CD14-positive monocyte (primary cell): ENCODE results near the gene CEP85L. TPM values are rescaled to one million over a fixed set of nuclear protein-coding genes. Genes with fewer than 3 reads are reported as not detected.

Experiments used
- DNase-seq, 3 donors: peaks; one replicate each; pipeline ENCODE4 v3.0.0-alpha.2; 2011 to 2022
- H2AFZ ChIP-seq: 2 replicates; pipeline ENCODE4 v1.6.0; 2012; ENCODE audit warnings: mild to moderate bottlenecking, low read depth, low read length, inconsistent platforms; ENCODE audit not compliant: insufficient read depth, poor library complexity, severe bottlenecking
- H3K27ac ChIP-seq, 2 donors: 1 replicate in 1 of 2; 2 replicates in 1 of 2; pipeline ENCODE4 v1.5.1; 2012 to 2013; ENCODE audit warnings: low read length in 2 of 2, control low read depth in 1 of 2, inconsistent platforms in 1 of 2, low read depth in 1 of 2, mild to moderate bottlenecking in 1 of 2
- H3K27me3 ChIP-seq, 2 donors: one replicate each; pipeline versions ENCODE4 v1.6.0 to v1.6.1; 2011 to 2013; ENCODE audit warnings: low read length in 2 of 2; ENCODE audit not compliant: control insufficient read depth in 2 of 2, insufficient read depth in 2 of 2
- H3K36me3 ChIP-seq, 2 donors: replicated peaks in 1 of 2; 1 replicate in 1 of 2; 2 replicates in 1 of 2; pipeline versions ENCODE4 v1.5.1 to v1.6.1; 2012 to 2013; ENCODE audit warnings: low read length in 2 of 2, control low read depth in 1 of 2, inconsistent platforms in 1 of 2, mild to moderate bottlenecking in 1 of 2; ENCODE audit not compliant: insufficient read depth in 2 of 2, control insufficient read depth in 1 of 2
- H3K4me1 ChIP-seq, 2 donors: 1 replicate in 1 of 2; 2 replicates in 1 of 2; pipeline versions ENCODE4 v1.5.1 to v1.6.1; 2012 to 2013; ENCODE audit warnings: low read length in 2 of 2, control low read depth in 1 of 2, inconsistent platforms in 1 of 2, mild to moderate bottlenecking in 1 of 2, moderate library complexity in 1 of 2; ENCODE audit not compliant: insufficient read depth in 2 of 2, control insufficient read depth in 1 of 2
- H3K4me2 ChIP-seq: replicated peaks from 2 replicates; pipeline ENCODE3; 2012; ENCODE audit warnings: low read length, moderate library complexity, mild to moderate bottlenecking; ENCODE audit not compliant: poor library complexity, severe bottlenecking; ENCODE audit errors: extremely low read depth
- H3K4me3 ChIP-seq, 3 experiments: fragments of 200-600 bp in 1 of 3; sonication (generic) in 1 of 3; replicated peaks in 1 of 3; 1 replicate in 2 of 3; 2 replicates in 1 of 3; pipeline ENCODE4 v1.5.1; 2011 to 2013; ENCODE audit warnings: low read length in 3 of 3, mild to moderate bottlenecking in 3 of 3, control low read depth in 2 of 3, low read depth in 2 of 3, inconsistent platforms in 1 of 3, moderate library complexity in 1 of 3
- H3K79me2 ChIP-seq: 2 replicates; pipeline ENCODE4 v1.6.0; 2012; ENCODE audit warnings: mild to moderate bottlenecking, control low read depth, inconsistent platforms, low read length, moderate library complexity; ENCODE audit not compliant: insufficient read depth
- H3K9ac ChIP-seq: 2 replicates; pipeline ENCODE4 v1.6.0; 2017; ENCODE audit warnings: low read length, mild to moderate bottlenecking; ENCODE audit not compliant: insufficient read depth, poor library complexity, severe bottlenecking
- H3K9me3 ChIP-seq, 2 donors: replicated peaks in 1 of 2; 1 replicate in 1 of 2; 2 replicates in 1 of 2; pipeline versions ENCODE4 v1.5.1 to v1.6.1; 2012 to 2013; ENCODE audit warnings: low read length in 2 of 2, control low read depth in 1 of 2; ENCODE audit not compliant: control insufficient read depth in 1 of 2, insufficient read depth in 1 of 2
- H4K20me1 ChIP-seq: 2 replicates; pipeline ENCODE4 v1.6.0; 2012; ENCODE audit warnings: mild to moderate bottlenecking, low read length, control low read depth, moderate library complexity; ENCODE audit not compliant: insufficient read depth
- H3K27ac Mint-ChIP-seq, 7 donors: one replicate each; pipeline ENCODE4 v1.8.0; 2020; ENCODE audit warnings: mild to moderate bottlenecking in 7 of 7, mixed read lengths in 7 of 7, moderate library complexity in 6 of 7, inconsistent platforms in 2 of 7
- H3K27me3 Mint-ChIP-seq, 3 donors: one replicate each; pipeline ENCODE4 v1.8.0; 2021 to 2022; ENCODE audit warnings: low read depth in 3 of 3, mild to moderate bottlenecking in 3 of 3, mixed read lengths in 3 of 3, moderate library complexity in 3 of 3, inconsistent platforms in 1 of 3
- H3K36me3 Mint-ChIP-seq, 2 donors: one replicate each; pipeline ENCODE4 v1.8.0; 2020; ENCODE audit warnings: mixed read lengths in 2 of 2, inconsistent platforms in 1 of 2, mild to moderate bottlenecking in 1 of 2
- H3K4me1 Mint-ChIP-seq: one replicate; pipeline ENCODE4 v1.8.0; 2020; ENCODE audit warnings: mild to moderate bottlenecking, mixed read lengths
- H3K4me3 Mint-ChIP-seq, 2 donors: one replicate each; pipeline ENCODE4 v1.8.0; 2020; ENCODE audit warnings: mild to moderate bottlenecking in 2 of 2, mixed read lengths in 2 of 2, moderate library complexity in 1 of 2
- H3K9me3 Mint-ChIP-seq, 7 donors: one replicate each; pipeline ENCODE4 v1.8.0; 2020 to 2022; ENCODE audit warnings: mixed read lengths in 7 of 7, mild to moderate bottlenecking in 6 of 7, moderate library complexity in 6 of 7, inconsistent platforms in 2 of 7
- CTCF ChIP-seq: fragments of 200-600 bp; IDR thresholded peaks from one replicate; pipeline ENCODE4 v1.8.0; 2022; ENCODE audit warnings: antibody characterized with exemption, mild to moderate bottlenecking
- WGBS: methylation state at CpG from one replicate; pipeline ENCODE4 v1.1.5; 2013; ENCODE audit warnings: missing lambda C conversion rate; ENCODE audit not compliant: insufficient coverage; 5-methylcytosine and 5-hydroxymethylcytosine counted together
- intact Hi-C, 2 donors: fragments of 100-400 bp; cut with micrococcal nuclease; formaldehyde crosslinking; loops; one replicate each; pipeline versions ENCODE4 v1.15.0 to v1.15.1; 2023
- polyA plus RNA-seq, 3 donors: library from polyadenylated mRNA; depleted of rRNA in 1 of 3; unstranded in 2 of 3; stranded (reverse) in 1 of 3; fragments of 300-500 nt in 2 of 3; fragments of >200 nt in 1 of 3; fragmentation: Illumina TruSeq in 2 of 3; gene quantifications; 1 replicate in 2 of 3; 2 replicates in 1 of 3; pipeline ENCODE4 v1.2.3, GENCODE V29; 2012 to 2021

Gene CEP85L
- polyA plus RNA-seq, 3 donors = 14.9 to 38.3 (median 19.6) TPM

DNA sequence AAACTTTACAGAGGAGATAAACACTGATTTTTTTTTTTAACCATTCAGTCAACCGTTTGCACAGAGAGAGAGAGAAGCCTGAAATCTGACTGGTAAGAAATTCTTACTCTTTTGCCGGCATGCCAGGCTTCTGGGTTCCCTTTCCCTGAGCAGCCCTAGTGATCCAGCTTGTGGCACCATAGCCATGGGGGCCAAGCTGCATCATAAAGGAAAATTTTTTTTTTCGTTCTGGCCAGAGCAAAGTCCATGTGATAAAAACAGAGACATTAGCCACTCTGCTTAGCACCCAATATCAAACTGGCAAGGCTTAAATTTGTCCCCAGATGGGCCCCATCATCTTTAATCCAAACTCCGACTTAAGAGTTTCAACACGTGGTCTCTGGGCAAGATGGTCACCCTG, 44.5 kb downstream of the CEP85L start:
- no peak overlapping the region for H2AFZ ChIP-seq
- H4K20me1 ChIP-seq = peaks cover 100% of the 10 kb centered on the region
- peaks cover 13% of the 10 kb centered on the region for H3K4me1 Mint-ChIP-seq
- H3K27me3 Mint-ChIP-seq = peaks cover 0 to 1% (median 0%) of the 10 kb centered on the region in 3 donors
- DNase-seq = no peak
- no peak overlapping the region for H3K27ac ChIP-seq
- peaks cover 23% of the 10 kb centered on the region for H3K79me2 ChIP-seq
- H3K4me3 Mint-ChIP-seq = no peak overlapping the region
- WGBS = 100% methylated on average over 3 of the region's 5 CpGs
- H3K9ac ChIP-seq = no peak overlapping the region
- intact Hi-C loops = no loop called here
- H3K4me1 ChIP-seq = no peaks in the 10 kb centered on the region
- peak overlapping the region in 1 of 7 donors; percentile 5 for H3K27ac Mint-ChIP-seq
- no peak overlapping the region for H3K4me3 ChIP-seq
- H3K9me3 ChIP-seq = no peaks in the 10 kb centered on the region
- no peak for TF ChIP-seq CTCF
- no peak overlapping the region for H3K4me2 ChIP-seq
- H3K36me3 Mint-ChIP-seq = peaks cover 16 to 29% of the 10 kb centered on the region in 2 donors
- no peaks in the 10 kb centered on the region for H3K36me3 ChIP-seq
- H3K9me3 Mint-ChIP-seq = peaks cover 0 to 7% (median 6%) of the 10 kb centered on the region in 7 donors
- H3K27me3 ChIP-seq = no peaks in the 10 kb centered on the region

- H3K4me3 Mint-ChIP-seq = no peak overlapping the region
These were observed 45.1 kb downstream of the CEP85L start for GRCh38 chr6:118606268-118606667.

More at GRCh38 chr6:118606268-118606667, 45.1 kb downstream of the CEP85L start:
- peaks cover 100% of the 10 kb centered on the region for H4K20me1 ChIP-seq
- Mint-ChIP-seq H3K4me1 (peaks cover 11% of the 10 kb centered on the region), H3K36me3 (peaks cover 16 to 29% of the 10 kb centered on the region in 2 donors), H3K27me3 (peaks cover 0 to 1% (median 0%) of the 10 kb centered on the region in 3 donors), H3K27ac (peak overlapping the region in 2 of 7 donors; percentile 5 to 54), H3K9me3 (peaks cover 0 to 7% (median 4%) of the 10 kb centered on the region in 7 donors)
- no peak overlapping the region for H3K4me3 ChIP-seq
- no peak overlapping the region for H3K4me2 ChIP-seq
- intact Hi-C loops = no loop called here
- H2AFZ ChIP-seq = no peak overlapping the region
- WGBS = 84% methylated on average over 2 of the region's 3 CpGs
- peaks cover 17% of the 10 kb centered on the region for H3K79me2 ChIP-seq
- H3K27me3 ChIP-seq = no peaks in the 10 kb centered on the region
- no peak for TF ChIP-seq CTCF
- no peak overlapping the region for H3K27ac ChIP-seq
- no peaks in the 10 kb centered on the region for H3K36me3 ChIP-seq
- no peaks in the 10 kb centered on the region for H3K9me3 ChIP-seq
- no peaks in the 10 kb centered on the region for H3K4me1 ChIP-seq
- H3K9ac ChIP-seq = no peak overlapping the region
- no peak for DNase-seq
